Activated B cell treated with CpG ODN at 0.5 μM for 24 hours (primary cell): ENCODE measurements around the gene CHCHD3. TPM values are rescaled to one million over a fixed set of nuclear protein-coding genes. Genes with fewer than 3 reads are reported as not detected.
"Not testable (repeated sequence)": the region's sequence is repeated elsewhere in the genome, so short reads cannot be mapped to it uniquely, and the experiment has no call there.

Experiments
- ATAC-seq: fragments of 200-7000 bp; cut with Tn5 transposase; one replicate; pipeline ENCODE4 v1.10.0; 2021; ENCODE audit warnings: low read depth, mild to moderate bottlenecking, moderate library complexity
- CTCF ChIA-PET: fragments of 350-600 bp; sonication (Branson Sonifier 250); formaldehyde crosslinking; loops from one replicate; lab custom pipeline; 2021; ENCODE audit warnings: antibody characterized with exemption; lab: Charles Lee
- POLR2A ChIA-PET: fragments of 350-600 bp; sonication (Branson Sonifier 250); formaldehyde crosslinking; loops from one replicate; lab custom pipeline; 2021; ENCODE audit warnings: antibody characterized with exemption; lab: Charles Lee
- DNase-seq: peaks from one replicate; pipeline ENCODE4 v3.0.0; 2022
- H3K27ac Mint-ChIP-seq: one replicate; pipeline ENCODE4 v1.8.0; 2020; ENCODE audit warnings: mixed read lengths
- H3K27me3 Mint-ChIP-seq: one replicate; pipeline ENCODE4 v1.8.0; 2021; ENCODE audit warnings: mixed read lengths
- H3K36me3 Mint-ChIP-seq: one replicate; pipeline ENCODE4 v1.8.0; 2021; ENCODE audit warnings: low read depth, mixed read lengths
- H3K4me1 Mint-ChIP-seq: one replicate; pipeline ENCODE4 v1.8.0; 2021; ENCODE audit warnings: mixed read lengths
- H3K4me3 Mint-ChIP-seq: one replicate; pipeline ENCODE4 v1.8.0; 2020; ENCODE audit warnings: mild to moderate bottlenecking, mixed read lengths
- H3K9me3 Mint-ChIP-seq: one replicate; pipeline ENCODE4 v1.8.0; 2020; ENCODE audit warnings: mixed read lengths
- intact Hi-C: fragments of 100-400 bp; cut with micrococcal nuclease; formaldehyde crosslinking; loops from one replicate; pipeline ENCODE4 v1.15.1; 2024
- total RNA-seq: library from RNA; stranded (reverse); gene quantifications from 2 replicates; pipeline ENCODE4 v1.2.3, GENCODE V29; 2022
- TF ChIP-seq, protein P1 (sequence below): fragments of 200-600 bp; IDR thresholded peaks from one replicate; pipeline ENCODE4 v1.8.0; 2022; ENCODE audit warnings: antibody characterized with exemption, mild to moderate bottlenecking

Gene CHCHD3
- total RNA-seq, 1 donor from 2014 or later = 53.6 TPM

DNA sequence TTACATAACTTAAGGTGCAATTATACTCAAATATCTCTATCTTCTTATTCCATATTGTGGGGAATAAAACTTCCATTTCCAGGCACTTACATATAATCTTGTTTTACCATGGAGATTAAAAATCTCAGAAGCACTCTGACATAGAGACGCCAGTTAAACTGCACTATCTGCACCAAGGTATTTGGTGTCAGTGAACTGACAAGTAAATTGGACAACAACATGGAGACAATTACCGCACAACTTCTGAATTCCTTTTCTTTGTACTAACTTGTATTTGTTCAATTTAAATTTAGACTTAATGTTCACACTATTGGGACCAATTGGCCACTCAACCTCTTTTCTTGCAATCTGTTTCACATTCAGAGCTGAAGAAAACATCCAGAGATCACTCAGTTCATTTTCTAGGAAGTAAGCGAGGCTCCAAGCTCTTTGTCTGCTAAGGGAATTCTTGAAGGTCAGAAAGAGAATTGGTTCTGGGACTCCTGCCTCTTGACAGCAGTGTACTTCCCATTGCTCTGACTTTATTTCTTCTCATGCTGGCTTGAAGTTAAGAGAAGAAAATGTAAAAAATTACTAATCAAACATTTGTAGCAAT is 184.7 kb downstream of the CHCHD3 start:
- H3K27me3 Mint-ChIP-seq = no peaks in the 10 kb centered on the region
- no peak for DNase-seq
- CTCF ChIA-PET = no interaction called here
- POLR2A ChIA-PET = no interaction called here
- H3K4me1 Mint-ChIP-seq = no peaks in the 10 kb centered on the region
- TF ChIP-seq, protein P1, sequence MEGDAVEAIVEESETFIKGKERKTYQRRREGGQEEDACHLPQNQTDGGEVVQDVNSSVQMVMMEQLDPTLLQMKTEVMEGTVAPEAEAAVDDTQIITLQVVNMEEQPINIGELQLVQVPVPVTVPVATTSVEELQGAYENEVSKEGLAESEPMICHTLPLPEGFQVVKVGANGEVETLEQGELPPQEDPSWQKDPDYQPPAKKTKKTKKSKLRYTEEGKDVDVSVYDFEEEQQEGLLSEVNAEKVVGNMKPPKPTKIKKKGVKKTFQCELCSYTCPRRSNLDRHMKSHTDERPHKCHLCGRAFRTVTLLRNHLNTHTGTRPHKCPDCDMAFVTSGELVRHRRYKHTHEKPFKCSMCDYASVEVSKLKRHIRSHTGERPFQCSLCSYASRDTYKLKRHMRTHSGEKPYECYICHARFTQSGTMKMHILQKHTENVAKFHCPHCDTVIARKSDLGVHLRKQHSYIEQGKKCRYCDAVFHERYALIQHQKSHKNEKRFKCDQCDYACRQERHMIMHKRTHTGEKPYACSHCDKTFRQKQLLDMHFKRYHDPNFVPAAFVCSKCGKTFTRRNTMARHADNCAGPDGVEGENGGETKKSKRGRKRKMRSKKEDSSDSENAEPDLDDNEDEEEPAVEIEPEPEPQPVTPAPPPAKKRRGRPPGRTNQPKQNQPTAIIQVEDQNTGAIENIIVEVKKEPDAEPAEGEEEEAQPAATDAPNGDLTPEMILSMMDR = no peak
- no peak for ATAC-seq
- H3K36me3 Mint-ChIP-seq = peaks cover 42% of the 10 kb centered on the region
- no peak overlapping the region for H3K27ac Mint-ChIP-seq
- no peak overlapping the region for H3K4me3 Mint-ChIP-seq
- H3K9me3 Mint-ChIP-seq = peaks cover 2% of the 10 kb centered on the region
- intact Hi-C loops = no loop called here

DNA sequence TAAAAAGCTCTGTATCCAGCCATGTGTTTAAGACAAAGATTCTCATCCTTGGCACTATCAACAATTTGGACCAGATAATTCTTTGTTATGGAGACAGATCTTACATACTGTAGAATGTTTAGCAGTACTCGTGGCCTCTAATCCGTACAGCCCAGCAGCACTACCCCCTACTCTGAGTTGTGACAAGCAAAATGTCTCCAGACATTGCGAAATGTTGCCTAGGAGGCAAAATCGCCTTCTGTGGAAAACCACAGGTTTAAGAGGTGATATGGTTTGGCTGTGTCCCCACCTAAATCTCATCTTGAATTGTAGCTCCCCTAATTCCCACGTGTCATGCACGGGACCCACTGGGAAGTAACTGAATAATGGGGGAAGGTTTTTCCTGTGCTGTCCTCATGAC is 186.7 kb downstream of the CHCHD3 start:
- Mint-ChIP-seq H3K27me3 (no peaks in the 10 kb centered on the region), H3K36me3 (peaks cover 38% of the 10 kb centered on the region), H3K4me1 (no peaks in the 10 kb centered on the region), H3K9me3 (peaks cover 2% of the 10 kb centered on the region), H3K4me3 (no peak overlapping the region), H3K27ac (no peak overlapping the region)
- DNase-seq (no peak), ATAC-seq (no peak)
- CTCF ChIA-PET = no interaction called here
- POLR2A ChIA-PET = no interaction called here
- TF ChIP-seq, protein P1 = no peak
- intact Hi-C loops = no loop called here

DNA sequence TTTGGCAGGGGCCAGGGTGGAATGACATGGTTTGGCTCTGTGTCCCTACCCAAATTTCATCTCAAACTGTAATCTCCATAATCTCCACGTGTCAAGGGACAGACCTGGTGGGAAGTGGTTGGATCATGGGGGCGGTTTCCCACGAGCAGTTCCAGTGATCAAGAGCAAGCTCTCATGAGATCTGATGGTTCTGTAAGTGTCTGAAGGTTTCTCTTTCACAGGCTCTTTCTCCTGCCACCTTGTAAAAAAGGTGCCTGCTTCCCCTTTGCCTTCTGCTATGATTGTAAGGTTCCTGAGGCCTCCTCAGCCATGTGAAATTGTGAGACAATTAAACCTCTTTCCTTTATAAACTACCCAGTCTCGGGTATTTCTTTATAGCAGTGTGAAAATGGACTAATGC is 188.3 kb downstream of the CHCHD3 start:
- Mint-ChIP-seq H3K4me1 (no peaks in the 10 kb centered on the region), H3K36me3 (peaks cover 30% of the 10 kb centered on the region), H3K27ac (no peak overlapping the region), H3K4me3 (no peak overlapping the region), H3K27me3 (no peaks in the 10 kb centered on the region), H3K9me3 (peaks cover 2% of the 10 kb centered on the region)
- ATAC-seq (no peak), DNase-seq (no peak)
- intact Hi-C loops = no loop called here
- POLR2A ChIA-PET = no interaction called here
- CTCF ChIA-PET = no interaction called here
- TF ChIP-seq, protein P1 = no peak

DNA sequence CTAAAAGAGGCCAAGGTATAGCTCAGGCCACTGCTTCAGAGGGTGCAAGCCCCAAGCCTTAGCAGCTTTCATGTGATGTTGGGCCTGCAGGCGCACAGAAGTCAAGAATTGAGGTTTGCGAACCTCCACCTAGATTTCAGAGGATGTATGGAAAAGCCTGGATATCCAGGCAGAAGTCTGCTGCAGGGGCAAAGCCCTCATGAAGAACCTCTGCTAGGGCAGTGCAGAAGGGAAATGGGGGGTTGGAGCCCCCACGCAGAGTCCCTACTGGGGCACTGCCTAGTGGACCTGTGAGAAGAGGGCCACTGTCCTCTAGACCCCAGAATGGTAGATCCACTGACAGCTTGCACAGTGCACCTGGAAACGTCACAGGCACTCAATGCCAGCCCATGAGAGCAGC is 189.1 kb downstream of the CHCHD3 start:
- POLR2A ChIA-PET, DNase-seq, H3K27me3 Mint-ChIP-seq, H3K4me3 Mint-ChIP-seq, H3K27ac Mint-ChIP-seq, H3K9me3 Mint-ChIP-seq, ATAC-seq, intact Hi-C loops, CTCF ChIA-PET, H3K4me1 Mint-ChIP-seq: not testable (repeated sequence)
- H3K36me3 Mint-ChIP-seq = peaks cover 26% of the 10 kb centered on the region

DNA sequence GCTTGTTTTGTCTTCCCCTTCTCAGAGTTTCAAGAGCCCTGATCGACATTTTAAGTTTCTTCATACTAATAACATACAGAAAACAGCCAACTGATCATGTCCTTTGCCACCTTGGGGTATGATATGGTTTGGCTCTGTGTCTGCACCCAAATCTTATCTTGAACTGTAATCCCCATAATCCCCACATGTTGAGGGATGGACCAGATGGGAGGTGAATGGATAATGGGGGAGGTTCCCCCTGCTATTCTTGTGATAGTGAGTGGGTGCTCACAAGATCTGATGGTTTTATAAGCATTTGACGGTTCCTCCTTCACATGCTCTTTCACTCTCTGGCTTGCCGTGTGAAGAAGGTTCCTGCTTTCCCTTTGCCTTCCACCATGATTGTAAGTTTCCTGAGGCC is 190.3 kb downstream of the CHCHD3 start:
- intact Hi-C loops = no loop called here
- Mint-ChIP-seq H3K4me1 (no peaks in the 10 kb centered on the region), H3K27ac (no peak overlapping the region), H3K4me3 (no peak overlapping the region), H3K27me3 (no peaks in the 10 kb centered on the region), H3K9me3 (peaks cover 2% of the 10 kb centered on the region), H3K36me3 (peaks cover 24% of the 10 kb centered on the region)
- ATAC-seq (no peak), DNase-seq (no peak)
- ChIA-PET POLR2A (no interaction called here), CTCF (no interaction called here)
- TF ChIP-seq, protein P1 = no peak
